Colonic mucosa (tissue), 4 donors: ENCODE data around the gene OXSR1. TPM values are rescaled to one million over a fixed set of nuclear protein-coding genes. Genes with fewer than 3 reads are reported as not detected.

Source experiments
- DNase-seq: peaks from one replicate; pipeline ENCODE4 v3.0.0-alpha.2; 2020
- H3K27ac ChIP-seq: fragments of 200-600 bp; one replicate; pipeline ENCODE4 v1.8.0; 2021
- H3K27me3 ChIP-seq: fragments of 200-600 bp; one replicate; pipeline ENCODE4 v1.8.0; 2021
- H3K36me3 ChIP-seq: fragments of 200-600 bp; one replicate; pipeline ENCODE4 v1.8.0; 2021
- H3K4me1 ChIP-seq: fragments of 200-600 bp; one replicate; pipeline ENCODE4 v1.8.0; 2021; ENCODE audit warnings: mild to moderate bottlenecking
- H3K4me3 ChIP-seq: fragments of 200-600 bp; one replicate; pipeline ENCODE4 v1.8.0; 2021
- H3K9ac ChIP-seq, 2 donors: one replicate each; pipeline ENCODE4 v1.7.0; 2013; ENCODE audit warnings: control low read depth in 2 of 2, low read depth in 2 of 2, low read length in 2 of 2
- H3K9me3 ChIP-seq: fragments of 200-600 bp; one replicate; pipeline ENCODE4 v1.8.0; 2021
- intact Hi-C: fragments of 100-400 bp; cut with DNase I; formaldehyde crosslinking; loops from one replicate; pipeline ENCODE4 v1.14.1; 2022
- total RNA-seq, 2 donors: library from RNA; stranded (reverse); fragmentation: NEBNext Ultra II Directional in 1 of 2; extraction: Animal tissue kit (Norgen Biotek cat#: 25700) in 1 of 2; gene quantifications; one replicate each; pipeline ENCODE4 v1.2.1, GENCODE V29; 2021
- TF ChIP-seq, protein P1 (sequence below): fragments of 200-600 bp; IDR thresholded peaks from one replicate; pipeline ENCODE4 v1.8.0; 2022; ENCODE audit warnings: antibody characterized with exemption, mild to moderate bottlenecking
- donor health status: healthy.
- donor health status: DM: no; HTN: no; CAD: no.
- donor health status: DM: no; HTN: no; CAD: no.

The OXSR1 gene
- total RNA-seq, 2 donors from 2014 or later = 32.0 to 57.3 TPM

DNA sequence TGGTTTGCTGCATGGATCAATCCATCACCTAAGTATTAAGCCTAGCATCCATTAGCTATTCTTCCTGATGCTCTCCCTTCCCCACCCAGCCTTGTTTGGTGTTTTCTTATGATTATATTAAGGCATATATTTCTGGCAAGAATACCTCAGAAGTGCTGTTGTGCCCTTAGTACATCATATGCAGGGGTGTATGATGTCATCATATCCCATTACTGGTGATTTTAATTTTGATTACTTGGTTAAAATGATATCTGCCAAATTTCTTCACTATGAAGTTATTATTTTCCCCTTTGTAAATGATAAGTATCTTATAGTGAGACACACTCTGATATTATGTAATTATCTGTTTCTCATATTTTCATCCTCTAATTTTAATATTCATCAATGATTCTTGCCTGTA, 132.2 kb downstream of the OXSR1 start:
- Histone ChIP-seq H3K9ac (no peak overlapping the region), H3K4me1 (no peaks in the 10 kb centered on the region), H3K9me3 (no peaks in the 10 kb centered on the region), H3K4me3 (no peak overlapping the region), H3K27me3 (no peaks in the 10 kb centered on the region), H3K36me3 (no peaks in the 10 kb centered on the region), H3K27ac (no peak overlapping the region)
- no peak for DNase-seq
- intact Hi-C loops = no loop called here
- TF ChIP-seq, protein P1, sequence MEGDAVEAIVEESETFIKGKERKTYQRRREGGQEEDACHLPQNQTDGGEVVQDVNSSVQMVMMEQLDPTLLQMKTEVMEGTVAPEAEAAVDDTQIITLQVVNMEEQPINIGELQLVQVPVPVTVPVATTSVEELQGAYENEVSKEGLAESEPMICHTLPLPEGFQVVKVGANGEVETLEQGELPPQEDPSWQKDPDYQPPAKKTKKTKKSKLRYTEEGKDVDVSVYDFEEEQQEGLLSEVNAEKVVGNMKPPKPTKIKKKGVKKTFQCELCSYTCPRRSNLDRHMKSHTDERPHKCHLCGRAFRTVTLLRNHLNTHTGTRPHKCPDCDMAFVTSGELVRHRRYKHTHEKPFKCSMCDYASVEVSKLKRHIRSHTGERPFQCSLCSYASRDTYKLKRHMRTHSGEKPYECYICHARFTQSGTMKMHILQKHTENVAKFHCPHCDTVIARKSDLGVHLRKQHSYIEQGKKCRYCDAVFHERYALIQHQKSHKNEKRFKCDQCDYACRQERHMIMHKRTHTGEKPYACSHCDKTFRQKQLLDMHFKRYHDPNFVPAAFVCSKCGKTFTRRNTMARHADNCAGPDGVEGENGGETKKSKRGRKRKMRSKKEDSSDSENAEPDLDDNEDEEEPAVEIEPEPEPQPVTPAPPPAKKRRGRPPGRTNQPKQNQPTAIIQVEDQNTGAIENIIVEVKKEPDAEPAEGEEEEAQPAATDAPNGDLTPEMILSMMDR = no peak

DNA sequence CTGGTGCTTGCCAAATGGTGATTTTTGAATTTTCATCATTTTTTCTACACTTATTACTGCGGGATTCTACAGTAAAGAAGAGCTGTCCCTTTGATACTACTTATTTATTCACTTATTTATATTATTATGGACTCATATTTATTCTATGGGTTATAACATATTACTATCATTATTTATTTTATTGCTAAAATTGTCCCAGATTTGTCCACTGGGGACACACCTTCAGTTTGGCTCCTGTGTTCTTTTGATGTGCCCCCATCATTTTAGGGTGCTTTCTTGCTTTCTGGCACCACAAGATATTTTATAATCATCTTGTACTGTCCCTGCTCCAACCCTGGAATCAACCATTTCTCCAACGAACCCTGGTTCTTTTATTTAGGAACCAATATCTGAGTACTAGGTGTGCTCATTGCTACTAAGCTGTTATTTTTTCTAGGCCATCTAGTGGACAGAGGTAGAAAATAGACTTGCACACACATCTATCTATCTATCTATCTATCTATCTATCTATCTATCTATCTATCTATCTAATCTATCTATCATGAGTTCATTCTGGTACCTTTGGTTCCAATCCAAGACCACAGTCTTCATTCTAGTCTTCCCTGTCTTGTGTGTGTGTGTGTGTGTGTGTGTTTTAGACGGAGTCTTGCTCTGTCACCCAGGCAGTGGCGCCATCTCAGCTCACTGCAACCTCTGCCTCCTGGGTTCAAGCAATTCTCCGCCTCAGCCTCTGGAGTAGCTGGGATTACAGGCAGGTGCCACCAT, 132.8 kb downstream of the OXSR1 start:
- TF ChIP-seq, protein P1 = peak; percentile 33
- Histone ChIP-seq H3K27ac (no peak overlapping the region), H3K27me3 (no peaks in the 10 kb centered on the region)

More for the DNA sequence above, 132.8 kb downstream of the OXSR1 start:
- no peak for DNase-seq
- no peaks in the 10 kb centered on the region for H3K9me3 ChIP-seq
- H3K4me3 ChIP-seq = no peak overlapping the region
- H3K4me1 ChIP-seq = no peaks in the 10 kb centered on the region
- intact Hi-C loops = no loop called here
- H3K9ac ChIP-seq = no peak overlapping the region
- no peaks in the 10 kb centered on the region for H3K36me3 ChIP-seq

Other genes with a start within 250 kb of the OXSR1 start
- gene VILL, start 174.8 kb upstream of the OXSR1 start, total RNA-seq = 100 to 1,000 TPM; 155 to 166 TPM
- gene PLCD1, start 135.9 kb upstream of the OXSR1 start, total RNA-seq = 10 to 100 TPM; 46.8 to 70.0 TPM
- under 1 TPM; 0.52 to 0.56 TPM for gene DLEC1, start 126.3 kb upstream of the OXSR1 start, total RNA-seq
- gene ACAA1, start 28.4 kb upstream of the OXSR1 start, total RNA-seq = 100 to 1,000 TPM; 135 to 167 TPM
- 10 to 100 TPM; 69.5 to 70.4 TPM for gene MYD88, start 26.9 kb upstream of the OXSR1 start, total RNA-seq
- 1 to 10 TPM in 1 of 2 donors, under 1 TPM in 1; 0.27 to 1.1 TPM for gene SLC22A13, start 100.3 kb downstream of the OXSR1 start, total RNA-seq
- gene SLC22A14, start 116.8 kb downstream of the OXSR1 start, total RNA-seq = under 1 TPM; 0.11 to 0.44 TPM
- 10 to 100 TPM; 13.4 to 17.4 TPM for gene XYLB, start 181.2 kb downstream of the OXSR1 start, total RNA-seq